Activated CD4-positive, alpha-beta T cell treated with anti-CD3 and anti-CD28 coated beads, Interleukin-2, amount 10 ng/mL, durations not matched to agents 7 days and 5 days (primary cell): ENCODE measurements around the gene ESR1. TPM values are rescaled to one million over a fixed set of nuclear protein-coding genes. Genes with fewer than 3 reads are reported as not detected.
A peak's percentile ranks its signal among the peaks of the same experiment; 100 is the strongest.

Experiments
- CTCF ChIA-PET: fragments of 350-600 bp; sonication (Branson Sonifier 250); formaldehyde crosslinking; loops from one replicate; lab custom pipeline; 2021; ENCODE audit warnings: antibody characterized with exemption; lab: Charles Lee
- POLR2A ChIA-PET: fragments of 350-600 bp; sonication (Branson Sonifier 250); formaldehyde crosslinking; loops from one replicate; lab custom pipeline; 2021; ENCODE audit warnings: antibody characterized with exemption; lab: Charles Lee
- DNase-seq: peaks from one replicate; pipeline ENCODE4 v3.0.0-alpha.2; 2020
- H3K27ac Mint-ChIP-seq: one replicate; pipeline ENCODE4 v1.8.0; 2021; ENCODE audit warnings: mild to moderate bottlenecking, moderate library complexity, mixed read lengths
- H3K27me3 Mint-ChIP-seq: one replicate; pipeline ENCODE4 v1.8.0; 2021; ENCODE audit warnings: mixed read lengths
- H3K36me3 Mint-ChIP-seq: one replicate; pipeline ENCODE4 v1.8.0; 2021; ENCODE audit warnings: low read depth, mixed read lengths
- H3K4me1 Mint-ChIP-seq: one replicate; pipeline ENCODE4 v1.8.0; 2021; ENCODE audit warnings: mixed read lengths
- H3K4me3 Mint-ChIP-seq: one replicate; pipeline ENCODE4 v1.8.0; 2021; ENCODE audit warnings: mild to moderate bottlenecking, moderate library complexity, mixed read lengths
- H3K9me3 Mint-ChIP-seq: one replicate; pipeline ENCODE4 v1.8.0; 2021; ENCODE audit warnings: mixed read lengths
- total RNA-seq, 2 experiments: library from RNA; stranded (reverse); gene quantifications; one replicate each; pipeline ENCODE4 v1.2.3, GENCODE V29; 2021

The ESR1 gene
- 1 to 10 TPM in 1 of 2 experiments, under 1 TPM in 1; 1.00 to 2.2 TPM for total RNA-seq

GRCh38 chr6:151807513-151808370, at the start of gene ESR1:
TSS of gene ESR1 (plus strand) at chr6:151807682. CDS start at chr6:151807913, 231 bp downstream.
- Mint-ChIP-seq H3K4me3 (peak within 1 kb of the TSS; percentile 56), H3K9me3 (no peaks in the 10 kb centered on the region), H3K27me3 (peaks cover 67% of the 10 kb centered on the region), H3K4me1 (peaks cover 11% of the 10 kb centered on the region), H3K27ac (no peak within 1 kb of the TSS), H3K36me3 (no peaks in the 10 kb centered on the region)
- DNase-seq, result no peak
- ChIA-PET CTCF (no interaction called here), POLR2A (no interaction called here)

- no peak overlapping the region for H3K27ac Mint-ChIP-seq
- no peak for DNase-seq
- CTCF ChIA-PET, result no interaction called here
- POLR2A ChIA-PET, result no interaction called here
- H3K27me3 Mint-ChIP-seq, result peaks cover 2% of the 10 kb centered on the region
- H3K36me3 Mint-ChIP-seq, result peaks cover 18% of the 10 kb centered on the region
- H3K4me3 Mint-ChIP-seq, result no peak overlapping the region
- peaks cover 5% of the 10 kb centered on the region for H3K9me3 Mint-ChIP-seq
- peaks cover 58% of the 10 kb centered on the region for H3K4me1 Mint-ChIP-seq
These were observed 47.0 kb upstream of the ESR1 start for GRCh38 chr6:151760486-151760885.

DNA sequence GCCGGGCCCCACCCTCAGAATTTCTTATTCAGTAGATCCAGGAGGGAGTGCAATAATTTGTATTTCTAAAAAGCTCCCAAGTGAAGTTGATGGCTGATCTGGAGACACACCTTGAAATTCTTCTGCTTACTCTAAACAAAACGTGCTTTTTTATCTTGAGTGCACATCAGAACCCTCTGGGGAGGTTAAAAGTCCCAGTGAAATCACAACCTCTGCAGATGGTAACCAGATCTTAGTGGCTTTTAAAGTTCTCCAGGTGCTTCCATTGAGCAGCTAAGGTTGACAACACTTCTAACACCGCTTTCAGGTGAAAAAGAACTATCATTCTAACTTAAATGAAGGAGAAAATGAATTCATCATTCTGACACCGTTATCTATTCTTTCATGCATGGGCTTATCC, 45.6 kb upstream of the ESR1 start:
- Mint-ChIP-seq H3K4me3 (no peak overlapping the region), H3K27me3 (peaks cover 3% of the 10 kb centered on the region), H3K36me3 (peaks cover 14% of the 10 kb centered on the region), H3K27ac (no peak overlapping the region), H3K9me3 (peaks cover 2% of the 10 kb centered on the region), H3K4me1 (peaks cover 53% of the 10 kb centered on the region)
- no peak for DNase-seq
- ChIA-PET CTCF (interaction anchor here (1.0 kb wide), 1 partner anchor 363 kb away, joined by 3 read pairs; no protein-coding TSS in a partner anchor), POLR2A (no interaction called here)

GRCh38 chr6:151762817-151763216, 44.7 kb upstream of the ESR1 start:
- H3K9me3 Mint-ChIP-seq, result peaks cover under 1% of the 10 kb centered on the region
- peaks cover 8% of the 10 kb centered on the region for H3K27me3 Mint-ChIP-seq
- CTCF ChIA-PET, result no interaction called here
- DNase-seq, result no peak
- H3K27ac Mint-ChIP-seq, result no peak overlapping the region
- peaks cover 43% of the 10 kb centered on the region for H3K4me1 Mint-ChIP-seq
- H3K4me3 Mint-ChIP-seq, result no peak overlapping the region
- H3K36me3 Mint-ChIP-seq, result peaks cover 6% of the 10 kb centered on the region
- POLR2A ChIA-PET, result no interaction called here

- H3K4me1 Mint-ChIP-seq, result peaks cover 38% of the 10 kb centered on the region
- H3K4me3 Mint-ChIP-seq, result no peak overlapping the region
- H3K27ac Mint-ChIP-seq, result peak overlapping the region; percentile 48
- no peak for DNase-seq
- H3K36me3 Mint-ChIP-seq, result peaks cover 2% of the 10 kb centered on the region
- peaks cover 13% of the 10 kb centered on the region for H3K27me3 Mint-ChIP-seq
- CTCF ChIA-PET, result no interaction called here
- no peaks in the 10 kb centered on the region for H3K9me3 Mint-ChIP-seq
- POLR2A ChIA-PET, result no interaction called here
These were observed 44.2 kb upstream of the ESR1 start for GRCh38 chr6:151763303-151763702.

DNA sequence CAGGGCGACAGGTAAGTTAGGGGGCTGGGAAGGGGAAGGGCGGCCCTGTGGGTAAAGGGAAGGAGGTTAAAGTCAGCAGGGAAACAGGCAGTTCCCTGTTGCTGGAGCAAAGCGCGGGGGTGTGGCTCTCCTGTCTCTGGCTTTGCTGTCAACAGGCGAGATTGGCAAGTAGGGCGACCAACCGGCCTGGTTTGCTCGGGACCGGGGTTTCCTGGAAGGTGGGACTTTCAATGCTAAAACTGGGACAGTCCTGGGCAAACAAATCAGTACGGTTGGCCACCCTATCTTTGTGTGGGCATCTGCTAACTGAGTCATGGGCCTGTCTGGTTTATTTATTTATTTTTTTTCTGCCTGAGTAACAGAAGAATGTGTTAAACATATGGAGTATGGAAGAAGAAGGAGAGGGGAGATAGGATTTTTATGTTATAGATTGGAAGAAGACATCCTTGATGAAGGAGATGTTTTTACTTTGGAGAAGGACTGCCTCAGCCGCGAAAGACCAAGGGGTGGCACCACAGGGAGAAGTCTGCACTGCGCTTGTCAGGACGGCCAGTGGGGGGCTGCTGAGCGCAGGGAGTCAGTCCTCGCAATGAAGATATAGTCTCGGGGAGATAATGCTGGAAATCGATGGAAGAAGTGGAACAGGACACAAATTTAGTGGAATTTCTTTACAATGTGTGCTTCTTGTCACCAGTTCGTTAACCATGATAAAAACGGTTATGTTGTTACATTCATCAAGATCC, 43.4 kb upstream of the ESR1 start:
- CTCF ChIA-PET, result no interaction called here
- no peaks in the 10 kb centered on the region for H3K36me3 Mint-ChIP-seq

DNA sequence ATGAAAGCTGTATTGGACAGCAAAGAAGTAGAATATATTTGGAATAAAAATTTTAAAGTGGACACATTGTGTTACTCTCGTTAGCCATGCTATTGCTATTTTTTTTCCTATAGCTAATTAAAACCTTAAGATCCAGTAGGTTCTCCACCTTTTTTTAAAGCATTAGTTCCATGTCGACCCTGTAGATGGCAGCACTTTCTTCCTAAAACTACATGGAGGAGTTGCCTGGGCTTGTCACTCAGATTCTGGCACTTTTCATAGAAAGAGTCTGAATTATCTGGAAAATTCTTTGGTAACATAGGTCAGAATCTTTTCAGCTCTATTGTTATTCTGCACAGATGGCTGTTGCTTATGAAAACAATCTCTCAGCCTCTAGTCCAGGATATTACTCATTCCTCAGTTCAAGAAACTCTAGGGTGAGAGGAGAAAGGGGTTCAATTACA, 42.0 kb upstream of the ESR1 start:
- CTCF ChIA-PET, result interaction anchor here (1.0 to 2.3 kb wide), 2 partner anchors 37 to 573 kb away, joined by 3 to 7 read pairs; no protein-coding TSS in a partner anchor
- POLR2A ChIA-PET, result no interaction called here
- Mint-ChIP-seq H3K9me3 (no peaks in the 10 kb centered on the region), H3K36me3 (no peaks in the 10 kb centered on the region), H3K4me1 (peaks cover 32% of the 10 kb centered on the region), H3K27me3 (peaks cover 25% of the 10 kb centered on the region), H3K27ac (no peak overlapping the region), H3K4me3 (no peak overlapping the region)
- DNase-seq, result peak; percentile 66

More for the DNA sequence above, 43.4 kb upstream of the ESR1 start:
- Mint-ChIP-seq H3K27me3 (peaks cover 19% of the 10 kb centered on the region), H3K4me1 (peaks cover 34% of the 10 kb centered on the region), H3K4me3 (no peak overlapping the region), H3K9me3 (no peaks in the 10 kb centered on the region), H3K27ac (no peak overlapping the region)
- peak; percentile 27 for DNase-seq
- POLR2A ChIA-PET, result no interaction called here

- H3K27ac Mint-ChIP-seq, result no peak overlapping the region
- H3K9me3 Mint-ChIP-seq, result no peaks in the 10 kb centered on the region
- ChIA-PET POLR2A (interaction anchor here (0.6 kb wide), 1 partner anchor 571 kb away, joined by 3 read pairs; no protein-coding TSS in a partner anchor), CTCF (no interaction called here)
- no peak overlapping the region for H3K4me3 Mint-ChIP-seq
- DNase-seq, result no peak
- H3K27me3 Mint-ChIP-seq, result peaks cover 23% of the 10 kb centered on the region
- no peaks in the 10 kb centered on the region for H3K4me1 Mint-ChIP-seq
- H3K36me3 Mint-ChIP-seq, result no peaks in the 10 kb centered on the region
These were observed 35.0 kb upstream of the ESR1 start for GRCh38 chr6:151772446-151772845.

DNA sequence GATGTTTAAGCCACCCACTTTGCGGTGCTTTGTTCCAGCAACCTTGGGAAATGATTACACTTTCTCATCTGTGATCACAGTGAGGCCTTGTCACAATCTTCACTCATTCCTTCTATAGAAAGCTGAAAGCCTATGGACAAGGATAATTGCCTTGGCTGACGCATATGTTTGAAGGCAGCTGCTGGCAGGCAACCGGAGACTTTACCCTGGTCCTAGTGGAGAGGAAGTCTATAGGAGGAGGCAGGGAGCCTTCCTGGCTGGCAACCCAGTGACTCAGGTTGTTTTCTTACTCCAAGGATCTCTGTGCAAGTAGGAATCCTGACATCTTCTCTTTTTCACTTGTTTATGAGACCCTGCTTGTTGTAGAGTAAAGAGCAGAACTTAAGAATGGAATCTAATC, 34.1 kb upstream of the ESR1 start:
- Mint-ChIP-seq H3K4me3 (no peak overlapping the region), H3K27me3 (peaks cover 16% of the 10 kb centered on the region), H3K27ac (no peak overlapping the region), H3K4me1 (no peaks in the 10 kb centered on the region), H3K36me3 (no peaks in the 10 kb centered on the region), H3K9me3 (no peaks in the 10 kb centered on the region)
- POLR2A ChIA-PET, result no interaction called here
- CTCF ChIA-PET, result no interaction called here
- no peak for DNase-seq

DNA sequence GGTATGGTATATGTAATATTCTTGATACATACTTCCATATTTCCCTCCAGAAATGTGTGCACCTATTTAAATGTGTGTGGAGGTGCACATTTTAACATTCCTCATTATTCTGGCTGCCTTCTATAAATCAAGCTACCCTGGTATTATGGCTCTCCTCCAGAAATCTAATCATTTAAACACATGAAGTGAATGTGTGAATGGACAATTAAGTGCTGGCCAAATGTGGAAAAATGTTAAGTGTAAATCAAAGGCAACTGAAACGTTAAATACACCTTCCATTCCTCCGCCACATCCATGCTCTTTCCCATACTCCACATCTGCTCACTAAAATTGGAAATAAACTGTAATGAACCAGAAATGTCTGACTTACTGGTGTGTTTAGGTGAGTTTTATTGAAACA, 24.9 kb upstream of the ESR1 start:
- no peaks in the 10 kb centered on the region for H3K9me3 Mint-ChIP-seq
- DNase-seq, result no peak
- no peaks in the 10 kb centered on the region for H3K4me1 Mint-ChIP-seq
- ChIA-PET POLR2A (no interaction called here), CTCF (interaction anchor here (0.6 kb wide), 1 partner anchor 28 kb away, joined by 3 read pairs; no protein-coding TSS in a partner anchor)
- no peak overlapping the region for H3K4me3 Mint-ChIP-seq
- peaks cover 2% of the 10 kb centered on the region for H3K27me3 Mint-ChIP-seq
- no peak overlapping the region for H3K27ac Mint-ChIP-seq
- H3K36me3 Mint-ChIP-seq, result no peaks in the 10 kb centered on the region

DNA sequence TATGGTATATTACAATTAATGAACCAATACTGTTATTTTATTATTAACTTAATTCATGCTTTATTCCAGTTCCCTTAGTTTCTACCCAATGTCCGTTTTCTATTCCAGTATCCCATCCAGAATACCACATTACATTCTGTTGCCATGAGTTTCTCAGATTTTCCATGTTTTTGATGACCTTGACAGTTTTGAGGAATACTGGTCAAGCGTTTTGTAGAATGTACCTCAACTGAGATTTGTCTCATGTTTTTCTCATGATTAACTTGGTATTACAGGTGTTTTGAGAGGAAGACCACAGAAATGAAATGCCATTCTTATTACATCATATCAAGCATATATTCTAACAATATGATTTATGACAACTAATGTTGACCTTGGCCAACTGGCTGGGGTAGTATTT, 23.8 kb upstream of the ESR1 start:
- H3K9me3 Mint-ChIP-seq, result peaks cover 3% of the 10 kb centered on the region
- H3K36me3 Mint-ChIP-seq, result no peaks in the 10 kb centered on the region
- CTCF ChIA-PET, result no interaction called here
- H3K27ac Mint-ChIP-seq, result no peak overlapping the region
- POLR2A ChIA-PET, result no interaction called here
- no peak overlapping the region for H3K4me3 Mint-ChIP-seq
- H3K27me3 Mint-ChIP-seq, result peaks cover 4% of the 10 kb centered on the region
- no peak for DNase-seq
- no peaks in the 10 kb centered on the region for H3K4me1 Mint-ChIP-seq

DNA sequence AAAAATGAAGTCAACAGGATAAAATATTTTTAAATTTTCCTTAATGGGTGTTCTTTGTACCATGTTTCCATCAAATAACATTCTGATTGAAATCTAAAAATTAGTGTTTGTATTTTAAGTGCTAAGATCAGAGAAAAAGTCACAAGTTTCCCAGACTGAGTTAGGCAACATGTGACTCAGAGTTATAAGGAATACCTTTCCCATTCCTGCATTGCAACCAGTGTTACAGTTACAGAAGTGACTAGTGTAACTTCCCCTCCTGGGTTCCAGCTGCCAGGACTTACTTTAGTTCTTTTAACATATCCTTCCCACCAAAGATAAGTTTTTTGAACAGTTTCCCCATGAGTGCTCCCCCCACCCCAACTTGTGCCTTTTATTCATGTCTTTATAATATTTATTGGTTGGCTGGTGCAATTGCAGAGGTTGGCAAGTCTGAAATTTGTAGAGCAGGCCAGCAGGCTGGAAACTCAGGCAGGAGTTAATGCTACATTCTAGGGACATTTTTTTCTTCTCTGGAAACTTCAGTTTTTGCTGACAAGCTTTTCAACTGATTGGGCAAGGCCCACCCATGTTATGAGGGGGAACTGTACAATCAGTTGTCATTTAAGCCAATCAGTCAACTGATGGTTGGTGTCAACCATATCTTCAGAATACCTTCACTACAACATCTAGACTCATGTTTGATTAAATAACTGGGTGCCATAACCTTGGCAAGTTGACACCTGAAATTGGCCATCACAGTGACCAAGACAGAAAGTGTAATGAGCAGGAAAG, 22.9 kb upstream of the ESR1 start:
- H3K4me3 Mint-ChIP-seq, result no peak overlapping the region
- H3K36me3 Mint-ChIP-seq, result no peaks in the 10 kb centered on the region
- no peak overlapping the region for H3K27ac Mint-ChIP-seq
- H3K9me3 Mint-ChIP-seq, result peaks cover 6% of the 10 kb centered on the region
- peaks cover 4% of the 10 kb centered on the region for H3K27me3 Mint-ChIP-seq
- H3K4me1 Mint-ChIP-seq, result no peaks in the 10 kb centered on the region
- no peak for DNase-seq
- ChIA-PET POLR2A (no interaction called here), CTCF (no interaction called here)
